H1 (cell line): ENCODE measurements around the gene ZSWIM6. TPM values are rescaled to one million over a fixed set of nuclear protein-coding genes. Genes with fewer than 3 reads are reported as not detected.

Experiments used
- CTCF ChIA-PET: fragments of 300-600 bp; sonication (Branson Sonifier 250); formaldehyde crosslinking; loops from one replicate; lab custom pipeline; 2021; ENCODE audit not compliant: partially characterized antibody; lab: Charles Lee
- POLR2A ChIA-PET: fragments of 300-600 bp; sonication (Branson Sonifier 250); formaldehyde crosslinking; loops from one replicate; lab custom pipeline; 2021; ENCODE audit warnings: inconsistent platforms; ENCODE audit not compliant: partially characterized antibody; lab: Charles Lee
- DNase-seq, 2 experiments: peaks; one replicate each; pipeline versions ENCODE4 v3.0.0 to v3.0.0-alpha.2; 2010 to 2022; ENCODE audit warnings: low spot score in 2 of 2, low read depth in 1 of 2, mixed read lengths in 1 of 2
- FAIRE-seq: peaks from 2 replicates; lab custom pipeline; 2011; peaks lifted over from hg19 to GRCh38; lab: Jason Lieb, UNC
- H2AFZ ChIP-seq: 2 replicates; pipeline ENCODE4 v1.8.1; 2012; ENCODE audit warnings: low read length, inconsistent platforms
- H2AK5ac ChIP-seq: 2 replicates; pipeline ENCODE4 v1.6.1; 2013; ENCODE audit warnings: low read depth, low read length
- H2BK120ac ChIP-seq: replicated peaks from 2 replicates; pipeline ENCODE3; 2013; ENCODE audit warnings: low read depth, low read length, inconsistent platforms
- H2BK12ac ChIP-seq: 2 replicates; pipeline ENCODE4 v1.6.1; 2013; ENCODE audit warnings: low read depth, low read length
- H2BK15ac ChIP-seq: 2 replicates; pipeline ENCODE4 v1.6.1; 2013; ENCODE audit warnings: low read length
- H2BK20ac ChIP-seq: 2 replicates; pipeline ENCODE4 v1.6.1; 2013; ENCODE audit warnings: low read length
- H2BK5ac ChIP-seq: 2 replicates; pipeline ENCODE4 v1.6.1; 2013; ENCODE audit warnings: low read depth, low read length
- H3K14ac ChIP-seq: 2 replicates; pipeline ENCODE4 v1.6.1; 2013; ENCODE audit warnings: inconsistent platforms; ENCODE audit not compliant: insufficient read length
- H3K18ac ChIP-seq: 2 replicates; pipeline ENCODE4 v1.6.1; 2013; ENCODE audit warnings: low read length; ENCODE audit errors: extremely low read depth
- H3K23ac ChIP-seq: 2 replicates; pipeline ENCODE4 v1.6.1; 2013; ENCODE audit warnings: inconsistent platforms; ENCODE audit not compliant: insufficient read length
- H3K23me2 ChIP-seq: 2 replicates; pipeline ENCODE4 v1.6.1; 2013; ENCODE audit warnings: low read depth, low read length
- H3K27ac ChIP-seq: 2 replicates; pipeline ENCODE4 v1.6.1; 2011; ENCODE audit warnings: low read depth, low read length, inconsistent platforms
- H3K27me3 ChIP-seq, 4 experiments: replicated peaks in 1 of 4; 1 replicate in 1 of 4; 2 replicates in 3 of 4; pipeline versions ENCODE4 v1.6.1 to v1.8.1; 2011 to 2013; ENCODE audit warnings: low read length in 3 of 4, mild to moderate bottlenecking in 3 of 4, inconsistent platforms in 2 of 4, mixed read lengths in 2 of 4, moderate library complexity in 1 of 4; ENCODE audit not compliant: control insufficient read depth in 3 of 4, insufficient read depth in 3 of 4; ENCODE audit errors: extremely low read depth in 1 of 4
- H3K36me3 ChIP-seq, 4 experiments: 2 replicates each; pipeline versions ENCODE4 v1.6.1 to v1.8.1; 2011 to 2013; ENCODE audit warnings: mild to moderate bottlenecking in 4 of 4, low read length in 3 of 4, moderate library complexity in 2 of 4, control low read depth in 1 of 4, inconsistent platforms in 1 of 4; ENCODE audit not compliant: insufficient read depth in 4 of 4, control insufficient read depth in 2 of 4
- H3K4ac ChIP-seq: replicated peaks from 2 replicates; pipeline ENCODE3; 2013; ENCODE audit warnings: low read length, low read depth, mixed read lengths, inconsistent platforms; ENCODE audit not compliant: insufficient read length
- H3K4me1 ChIP-seq, 4 experiments: replicated peaks in 1 of 4; 1 replicate in 1 of 4; 2 replicates in 3 of 4; pipeline versions ENCODE4 v1.6.1 to v1.8.1; 2011 to 2013; ENCODE audit warnings: low read length in 3 of 4, inconsistent platforms in 2 of 4, mixed read lengths in 1 of 4; ENCODE audit not compliant: insufficient read depth in 4 of 4, control insufficient read depth in 3 of 4
- H3K4me2 ChIP-seq, 2 experiments: 2 replicates each; pipeline versions ENCODE4 v1.6.1 to v1.8.1; 2011 to 2013; ENCODE audit warnings: low read depth in 2 of 2, low read length in 2 of 2, control low read depth in 1 of 2, inconsistent platforms in 1 of 2, mild to moderate bottlenecking in 1 of 2; ENCODE audit not compliant: insufficient read depth in 1 of 2
- H3K4me3 ChIP-seq, 4 experiments: fragments of 200-600, 300-600 bp in 1 of 4; sonication (generic), shearing (Covaris generic), sonication (Bioruptor Twin) in 1 of 4; 2 replicates each; pipeline versions ENCODE4 v1.5.1 to v1.8.1; 2011 to 2016; ENCODE audit warnings: low read length in 4 of 4, low read depth in 3 of 4, control low read depth in 2 of 4, inconsistent platforms in 2 of 4, mild to moderate bottlenecking in 2 of 4, mixed read lengths in 1 of 4, moderate library complexity in 1 of 4; ENCODE audit not compliant: insufficient read depth in 2 of 4; ENCODE audit errors: extremely low read depth in 1 of 4
- H3K56ac ChIP-seq: replicated peaks from 2 replicates; pipeline ENCODE3; 2013; ENCODE audit warnings: low read depth, mild to moderate bottlenecking, mixed read lengths, low read length, inconsistent platforms; ENCODE audit not compliant: insufficient read length
- H3K79me1 ChIP-seq: 2 replicates; pipeline ENCODE4 v1.6.1; 2013; ENCODE audit warnings: low read depth, low read length, control low read depth
- H3K79me2 ChIP-seq, 2 experiments: 2 replicates each; pipeline versions ENCODE4 v1.6.1 to v1.8.1; 2012 to 2013; ENCODE audit warnings: low read length in 2 of 2, mild to moderate bottlenecking in 2 of 2, inconsistent platforms in 1 of 2; ENCODE audit not compliant: insufficient read depth in 2 of 2, control insufficient read depth in 1 of 2
- H3K9ac ChIP-seq, 4 experiments: replicated peaks in 1 of 4; 1 replicate in 1 of 4; 2 replicates in 3 of 4; pipeline versions ENCODE4 v1.6.1 to v1.8.1; 2011 to 2013; ENCODE audit warnings: low read depth in 3 of 4, low read length in 3 of 4, control low read depth in 2 of 4, mild to moderate bottlenecking in 2 of 4, moderate library complexity in 2 of 4, inconsistent platforms in 1 of 4; ENCODE audit errors: extremely low read depth in 1 of 4
- H3K9me3 ChIP-seq, 2 experiments: 2 replicates each; pipeline versions ENCODE4 v1.6.1 to v1.8.1; 2012 to 2013; ENCODE audit warnings: mild to moderate bottlenecking in 2 of 2, moderate library complexity in 2 of 2, control low read depth in 1 of 2, inconsistent platforms in 1 of 2, low read depth in 1 of 2, low read length in 1 of 2, mixed read lengths in 1 of 2; ENCODE audit not compliant: insufficient read depth in 2 of 2
- H4K20me1 ChIP-seq, 2 experiments: replicated peaks in 1 of 2; 2 replicates each; pipeline versions ENCODE3 to v1.8.1; 2011 to 2013; ENCODE audit warnings: inconsistent platforms in 2 of 2, low read length in 2 of 2, mild to moderate bottlenecking in 1 of 2; ENCODE audit not compliant: insufficient read depth in 2 of 2, control insufficient read depth in 1 of 2
- H4K5ac ChIP-seq: 2 replicates; pipeline ENCODE4 v1.6.1; 2013; ENCODE audit warnings: low read length, low read depth, mixed read lengths, inconsistent platforms; ENCODE audit not compliant: insufficient read length
- H4K8ac ChIP-seq: 2 replicates; pipeline ENCODE4 v1.8.0; 2013; ENCODE audit warnings: mild to moderate bottlenecking, moderate library complexity, low read length, inconsistent platforms; ENCODE audit not compliant: insufficient read depth; ENCODE audit errors: extremely low read depth
- H4K91ac ChIP-seq: replicated peaks from 2 replicates; pipeline ENCODE3; 2013; ENCODE audit warnings: low read length, mixed read lengths, inconsistent platforms; ENCODE audit not compliant: insufficient read length
- ASH2L ChIP-seq: fragments of 200-600, 300-600 bp; sonication (generic); IDR thresholded peaks from one replicate; pipeline ENCODE4 v1.7.1; 2017; ENCODE audit warnings: low read length
- BRCA1 ChIP-seq: IDR thresholded peaks from 2 replicates; pipeline ENCODE4 v1.6.1; 2012; ENCODE audit warnings: low read depth, low read length, improper control_type of control experiment
- HDAC6 ChIP-seq: IDR thresholded peaks from one replicate; pipeline ENCODE4 v1.7.1; 2012; ENCODE audit warnings: low read depth, mild to moderate bottlenecking, inconsistent platforms, low read length, moderate library complexity
- KDM1A ChIP-seq: fragments of 200-600, 300-600 bp; sonication (generic); IDR thresholded peaks from 2 replicates; pipeline ENCODE4 v1.7.1; 2016; ENCODE audit warnings: mild to moderate bottlenecking, low read length, borderline replicate concordance
- KDM5A ChIP-seq: fragments of 200-600 bp; IDR thresholded peaks from 2 replicates; pipeline ENCODE4 v1.7.1; 2012; ENCODE audit warnings: mild to moderate bottlenecking, low read length, inconsistent platforms, mixed read lengths
- PHF8 ChIP-seq: fragments of 200-600 bp; sonication (generic); conservative IDR thresholded peaks from 2 replicates; pipeline ENCODE4 v1.7.1; 2012; ENCODE audit warnings: low read depth, mild to moderate bottlenecking, inconsistent platforms, low read length, moderate library complexity
- POLR2AphosphoS5 ChIP-seq: IDR thresholded peaks from 2 replicates; pipeline ENCODE4 v1.6.1; 2011; ENCODE audit warnings: low read depth, low read length
- RAD21 ChIP-seq, 2 experiments: IDR thresholded peaks in 1 of 2; conservative IDR thresholded peaks in 1 of 2; 2 replicates each; pipeline ENCODE4 v1.6.1; 2011; ENCODE audit warnings: low read depth in 2 of 2, low read length in 2 of 2, improper control_type of control experiment in 1 of 2, inconsistent platforms in 1 of 2, mild to moderate bottlenecking in 1 of 2, moderate library complexity in 1 of 2
- SP1 ChIP-seq: IDR thresholded peaks from 2 replicates; pipeline ENCODE4 v1.6.1; 2011; ENCODE audit warnings: low read depth, low read length
- SRF ChIP-seq: IDR thresholded peaks from 2 replicates; pipeline ENCODE4 v1.6.1; 2011; ENCODE audit warnings: mild to moderate bottlenecking, low read depth, low read length, moderate library complexity
- TBP ChIP-seq: IDR thresholded peaks from 2 replicates; pipeline ENCODE4 v1.6.1; 2011; ENCODE audit warnings: low read depth, low read length, improper control_type of control experiment
- ZNF274 ChIP-seq: IDR thresholded peaks from 2 replicates; pipeline ENCODE4 v1.7.0; 2012; ENCODE audit warnings: low read length, borderline replicate concordance; ENCODE audit errors: extremely low read depth
- polyA plus RNA-seq, 7 experiments: library from polyadenylated mRNA; depleted of rRNA in 3 of 7; stranded (reverse) in 5 of 7; unstranded in 2 of 7; fragments of >200 nt in 5 of 7; fragments of 200-250 nt in 2 of 7; gene quantifications; 1 replicate in 5 of 7; 2 replicates in 1 of 7; 4 replicates in 1 of 7; pipeline versions ENCODE4 v1.2.1 to v1.2.3, GENCODE V29; 2011 to 2013; ENCODE audit warnings: missing spikeins in 2 of 7, mixed read lengths in 2 of 7
- total RNA-seq: library from RNA; stranded (reverse); fragmentation: NEBNext Ultra II Directional; extraction: Animal tissue kit (Norgen Biotek cat#: 25700); gene quantifications from 2 replicates; pipeline ENCODE4 v1.2.1, GENCODE V29; 2021

Gene ZSWIM6
- total and polyA plus RNA-seq, 2 of the 8 experiments (the other 6 are each of a cell fraction or from before 2014, with no cell fraction given) = 7.9 to 12.4 TPM

DNA sequence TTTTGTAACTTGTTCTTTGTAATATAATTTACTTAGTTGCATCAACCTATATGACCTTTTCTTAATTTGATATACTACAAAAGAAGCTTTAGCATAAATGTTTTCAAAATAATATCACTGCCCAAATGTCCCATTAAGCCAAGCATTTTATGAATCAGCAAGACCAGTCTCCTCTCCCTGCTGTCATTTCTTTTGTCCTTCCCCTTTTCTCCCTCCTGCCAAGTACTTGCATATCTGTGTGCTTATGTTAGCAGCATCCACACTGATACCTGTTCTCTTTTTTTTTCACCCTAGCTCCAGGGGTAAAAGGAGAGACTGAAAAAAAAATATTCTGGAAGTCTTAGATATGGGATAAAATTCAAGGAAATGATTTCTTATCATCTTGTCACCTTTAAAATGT is 69.7 kb downstream of the ZSWIM6 start:
- peaks cover 0 to 2% of the 10 kb centered on the region in 2 experiments for H4K20me1 ChIP-seq
- FAIRE-seq = peak; percentile 78
- TF ChIP-seq BRCA1 = no peak
- no peak for TF ChIP-seq KDM1A
- no peak for TF ChIP-seq ASH2L
- TF ChIP-seq HDAC6 = no peak
- TF ChIP-seq KDM5A = no peak
- no peak for TF ChIP-seq PHF8
- TF ChIP-seq POLR2AphosphoS5 = no peak
- no peak for TF ChIP-seq RAD21 (IDR thresholded peaks at IDR 0.05 in 1 of 2, conservative IDR thresholded peaks at IDR 0.05 in 1 of 2; ENCODE audit: low read depth in 2 of 2, low read length in 2 of 2)
- no peak for TF ChIP-seq SRF
- TF ChIP-seq ZNF274 = no peak
- TF ChIP-seq TBP = no peak
- no peak for TF ChIP-seq SP1

More for the DNA sequence above, 69.7 kb downstream of the ZSWIM6 start:
- no peak overlapping the region for H2BK12ac ChIP-seq
- H4K8ac ChIP-seq = no peak overlapping the region
- H3K23me2 ChIP-seq = no peaks in the 10 kb centered on the region
- H4K91ac ChIP-seq = no peak overlapping the region
- H2BK120ac ChIP-seq = no peak overlapping the region
- ChIA-PET CTCF (interaction anchor here (1.3 kb wide), 1 partner anchor 8 kb away, joined by 4 read pairs; no protein-coding TSS in a partner anchor), POLR2A (no interaction called here)
- no peaks in the 10 kb centered on the region for H3K27me3 ChIP-seq
- peaks cover 0 to 82% of the 10 kb centered on the region in 2 experiments; a peak in 2 of 4 replicates for H3K79me2 ChIP-seq
- no peak overlapping the region for H4K5ac ChIP-seq
- no peak overlapping the region for H2BK15ac ChIP-seq
- H2AK5ac ChIP-seq = no peak overlapping the region
- no peak overlapping the region for H3K23ac ChIP-seq
- peaks cover 0 to 2% (median 0%) of the 10 kb centered on the region in 4 experiments; a peak in 1 of 7 replicates for H3K4me1 ChIP-seq
- no peak overlapping the region for H3K4ac ChIP-seq
- H3K79me1 ChIP-seq = no peaks in the 10 kb centered on the region
- no peak overlapping the region for H3K4me3 ChIP-seq
- peaks cover 4 to 6% of the 10 kb centered on the region in 2 experiments; a peak in 3 of 4 replicates for H3K9me3 ChIP-seq
- no peak overlapping the region; the same call in 1 of the 2 replicates for H3K18ac ChIP-seq
- H3K56ac ChIP-seq = no peak overlapping the region
- H3K14ac ChIP-seq = no peak overlapping the region
- no peak overlapping the region for H3K9ac ChIP-seq
- H3K27ac ChIP-seq = no peak overlapping the region
- DNase-seq = no peak
- no peak overlapping the region for H3K4me2 ChIP-seq
- H2AFZ ChIP-seq = no peak overlapping the region
- no peaks in the 10 kb centered on the region for H3K36me3 ChIP-seq
- H2BK20ac ChIP-seq = no peak overlapping the region
- H2BK5ac ChIP-seq = no peak overlapping the region
